CD14-positive monocyte (primary cell): Measurements from ENCODE around the gene RRAS. TPM values are rescaled to one million over a fixed set of nuclear protein-coding genes. Genes with fewer than 3 reads are reported as not detected.

Experiments used
- DNase-seq, 3 donors: peaks; one replicate each; pipeline ENCODE4 v3.0.0-alpha.2; 2011 to 2022
- H2AFZ ChIP-seq: 2 replicates; pipeline ENCODE4 v1.6.0; 2012; ENCODE audit warnings: mild to moderate bottlenecking, low read depth, low read length, inconsistent platforms; ENCODE audit not compliant: insufficient read depth, poor library complexity, severe bottlenecking
- H3K27ac ChIP-seq, 2 donors: 1 replicate in 1 of 2; 2 replicates in 1 of 2; pipeline ENCODE4 v1.5.1; 2012 to 2013; ENCODE audit warnings: low read length in 2 of 2, control low read depth in 1 of 2, inconsistent platforms in 1 of 2, low read depth in 1 of 2, mild to moderate bottlenecking in 1 of 2
- H3K27me3 ChIP-seq, 2 donors: one replicate each; pipeline versions ENCODE4 v1.6.0 to v1.6.1; 2011 to 2013; ENCODE audit warnings: low read length in 2 of 2; ENCODE audit not compliant: control insufficient read depth in 2 of 2, insufficient read depth in 2 of 2
- H3K36me3 ChIP-seq, 2 donors: replicated peaks in 1 of 2; 1 replicate in 1 of 2; 2 replicates in 1 of 2; pipeline versions ENCODE4 v1.5.1 to v1.6.1; 2012 to 2013; ENCODE audit warnings: low read length in 2 of 2, control low read depth in 1 of 2, inconsistent platforms in 1 of 2, mild to moderate bottlenecking in 1 of 2; ENCODE audit not compliant: insufficient read depth in 2 of 2, control insufficient read depth in 1 of 2
- H3K4me1 ChIP-seq, 2 donors: 1 replicate in 1 of 2; 2 replicates in 1 of 2; pipeline versions ENCODE4 v1.5.1 to v1.6.1; 2012 to 2013; ENCODE audit warnings: low read length in 2 of 2, control low read depth in 1 of 2, inconsistent platforms in 1 of 2, mild to moderate bottlenecking in 1 of 2, moderate library complexity in 1 of 2; ENCODE audit not compliant: insufficient read depth in 2 of 2, control insufficient read depth in 1 of 2
- H3K4me2 ChIP-seq: replicated peaks from 2 replicates; pipeline ENCODE3; 2012; ENCODE audit warnings: low read length, moderate library complexity, mild to moderate bottlenecking; ENCODE audit not compliant: poor library complexity, severe bottlenecking; ENCODE audit errors: extremely low read depth
- H3K4me3 ChIP-seq, 3 experiments: fragments of 200-600 bp in 1 of 3; sonication (generic) in 1 of 3; replicated peaks in 1 of 3; 1 replicate in 2 of 3; 2 replicates in 1 of 3; pipeline ENCODE4 v1.5.1; 2011 to 2013; ENCODE audit warnings: low read length in 3 of 3, mild to moderate bottlenecking in 3 of 3, control low read depth in 2 of 3, low read depth in 2 of 3, inconsistent platforms in 1 of 3, moderate library complexity in 1 of 3
- H3K79me2 ChIP-seq: 2 replicates; pipeline ENCODE4 v1.6.0; 2012; ENCODE audit warnings: mild to moderate bottlenecking, control low read depth, inconsistent platforms, low read length, moderate library complexity; ENCODE audit not compliant: insufficient read depth
- H3K9ac ChIP-seq: 2 replicates; pipeline ENCODE4 v1.6.0; 2017; ENCODE audit warnings: low read length, mild to moderate bottlenecking; ENCODE audit not compliant: insufficient read depth, poor library complexity, severe bottlenecking
- H3K9me3 ChIP-seq, 2 donors: replicated peaks in 1 of 2; 1 replicate in 1 of 2; 2 replicates in 1 of 2; pipeline versions ENCODE4 v1.5.1 to v1.6.1; 2012 to 2013; ENCODE audit warnings: low read length in 2 of 2, control low read depth in 1 of 2; ENCODE audit not compliant: control insufficient read depth in 1 of 2, insufficient read depth in 1 of 2
- H4K20me1 ChIP-seq: 2 replicates; pipeline ENCODE4 v1.6.0; 2012; ENCODE audit warnings: mild to moderate bottlenecking, low read length, control low read depth, moderate library complexity; ENCODE audit not compliant: insufficient read depth
- H3K27ac Mint-ChIP-seq, 7 donors: one replicate each; pipeline ENCODE4 v1.8.0; 2020; ENCODE audit warnings: mild to moderate bottlenecking in 7 of 7, mixed read lengths in 7 of 7, moderate library complexity in 6 of 7, inconsistent platforms in 2 of 7
- H3K27me3 Mint-ChIP-seq, 3 donors: one replicate each; pipeline ENCODE4 v1.8.0; 2021 to 2022; ENCODE audit warnings: low read depth in 3 of 3, mild to moderate bottlenecking in 3 of 3, mixed read lengths in 3 of 3, moderate library complexity in 3 of 3, inconsistent platforms in 1 of 3
- H3K36me3 Mint-ChIP-seq, 2 donors: one replicate each; pipeline ENCODE4 v1.8.0; 2020; ENCODE audit warnings: mixed read lengths in 2 of 2, inconsistent platforms in 1 of 2, mild to moderate bottlenecking in 1 of 2
- H3K4me1 Mint-ChIP-seq: one replicate; pipeline ENCODE4 v1.8.0; 2020; ENCODE audit warnings: mild to moderate bottlenecking, mixed read lengths
- H3K4me3 Mint-ChIP-seq, 2 donors: one replicate each; pipeline ENCODE4 v1.8.0; 2020; ENCODE audit warnings: mild to moderate bottlenecking in 2 of 2, mixed read lengths in 2 of 2, moderate library complexity in 1 of 2
- H3K9me3 Mint-ChIP-seq, 7 donors: one replicate each; pipeline ENCODE4 v1.8.0; 2020 to 2022; ENCODE audit warnings: mixed read lengths in 7 of 7, mild to moderate bottlenecking in 6 of 7, moderate library complexity in 6 of 7, inconsistent platforms in 2 of 7
- CTCF ChIP-seq: fragments of 200-600 bp; IDR thresholded peaks from one replicate; pipeline ENCODE4 v1.8.0; 2022; ENCODE audit warnings: antibody characterized with exemption, mild to moderate bottlenecking
- WGBS: methylation state at CpG from one replicate; pipeline ENCODE4 v1.1.5; 2013; ENCODE audit warnings: missing lambda C conversion rate; ENCODE audit not compliant: insufficient coverage; 5-methylcytosine and 5-hydroxymethylcytosine counted together
- intact Hi-C, 2 donors: fragments of 100-400 bp; cut with micrococcal nuclease; formaldehyde crosslinking; loops; one replicate each; pipeline versions ENCODE4 v1.15.0 to v1.15.1; 2023
- polyA plus RNA-seq, 3 donors: library from polyadenylated mRNA; depleted of rRNA in 1 of 3; unstranded in 2 of 3; stranded (reverse) in 1 of 3; fragments of 300-500 nt in 2 of 3; fragments of >200 nt in 1 of 3; fragmentation: Illumina TruSeq in 2 of 3; gene quantifications; 1 replicate in 2 of 3; 2 replicates in 1 of 3; pipeline ENCODE4 v1.2.3, GENCODE V29; 2012 to 2021

Gene RRAS
- polyA plus RNA-seq, 3 donors, result 74.9 to 91.7 (median 80.0) TPM

- Histone ChIP-seq H3K36me3 (peaks cover 0 to 8% of the 10 kb centered on the region in 2 donors), H3K79me2 (peaks cover 30% of the 10 kb centered on the region), H3K4me1 (peaks cover 13 to 22% of the 10 kb centered on the region in 2 donors), H2AFZ (no peak overlapping the region), H3K27ac (no peak overlapping the region), H3K4me2 (no peak overlapping the region), H3K9ac (no peak overlapping the region), H3K9me3 (no peaks in the 10 kb centered on the region), H3K27me3 (no peaks in the 10 kb centered on the region), H3K4me3 (no peak overlapping the region), H4K20me1 (peaks cover 6% of the 10 kb centered on the region)
- intact Hi-C loops, result loop anchor here in 1 of 2 donors (10.0 kb wide), 1 partner anchor 355 kb away; the partner anchor contains the start of genes VRK3 and ZNF473
- peaks cover 27% of the 10 kb centered on the region for H3K4me1 Mint-ChIP-seq
- peaks cover 0 to 1% (median 0%) of the 10 kb centered on the region in 7 donors for H3K9me3 Mint-ChIP-seq
- no peak for DNase-seq
- no peak overlapping the region for H3K4me3 Mint-ChIP-seq
- no peak for TF ChIP-seq CTCF
- H3K27me3 Mint-ChIP-seq, result no peaks in the 10 kb centered on the region
- H3K27ac Mint-ChIP-seq, result no peak overlapping the region
- H3K36me3 Mint-ChIP-seq, result peaks cover 9 to 16% of the 10 kb centered on the region in 2 donors
- 97% methylated on average over 3 of the region's 3 CpGs for WGBS
Observed at GRCh38 chr19:49669516-49669915, 29.6 kb upstream of the RRAS start.

- peaks cover 39% of the 10 kb centered on the region for H3K4me1 Mint-ChIP-seq
- H3K4me3 Mint-ChIP-seq, result no peak overlapping the region
- peaks cover 4 to 16% of the 10 kb centered on the region in 2 donors for H3K36me3 ChIP-seq
- no peak overlapping the region for H3K9ac ChIP-seq
- no peak overlapping the region for H3K4me2 ChIP-seq
- peak overlapping the region in 1 of 7 donors; percentile 57 for H3K27ac Mint-ChIP-seq
- peaks cover 22 to 35% of the 10 kb centered on the region in 2 donors for H3K4me1 ChIP-seq
- peaks cover 0 to 1% (median 0%) of the 10 kb centered on the region in 7 donors for H3K9me3 Mint-ChIP-seq
- no peak for DNase-seq
- no peak for TF ChIP-seq CTCF
- H4K20me1 ChIP-seq, result peaks cover 24% of the 10 kb centered on the region
- no peak overlapping the region for H3K4me3 ChIP-seq
- H3K9me3 ChIP-seq, result no peaks in the 10 kb centered on the region
- H3K27me3 ChIP-seq, result no peaks in the 10 kb centered on the region
- intact Hi-C loops, result loop anchor here in 1 of 2 donors (10.0 kb wide), 1 partner anchor 357 kb away; the partner anchor contains the start of genes VRK3 and ZNF473
- H3K27me3 Mint-ChIP-seq, result no peaks in the 10 kb centered on the region
- no peak overlapping the region for H2AFZ ChIP-seq
- peaks cover 45% of the 10 kb centered on the region for H3K79me2 ChIP-seq
- H3K36me3 Mint-ChIP-seq, result peaks cover 14 to 21% of the 10 kb centered on the region in 2 donors
- H3K27ac ChIP-seq, result no peak overlapping the region
- WGBS, result no CpG with 5 or more reads among the region's 2 CpGs
Observed at GRCh38 chr19:49667473-49667872, 27.5 kb upstream of the RRAS start.
